ENCODE results near the gene FOXJ2. TPM values are rescaled to one million over a fixed set of nuclear protein-coding genes. Genes with fewer than 3 reads are reported as not detected.

The FOXJ2 gene
- total RNA-seq, 1 experiment from 2014 or later = 30.3 TPM

- Histone ChIP-seq H3K4me2 (peak overlapping the region; percentile 87), H3K36me3 (ENCODE audit: low read depth) (peaks cover 7% of the 10 kb centered on the region; the same call in 1 of the 2 replicates), H4K20me1 (ENCODE audit: insufficient read depth) (no peaks in the 10 kb centered on the region), H3K27me3 (ENCODE audit: insufficient read depth, low read depth) (no peaks in the 10 kb centered on the region), H3K4me1 (replicated peaks; ENCODE audit: insufficient read depth) (peaks cover 45% of the 10 kb centered on the region), H3F3A (ENCODE audit: insufficient read depth, low read depth) (peaks cover 20% of the 10 kb centered on the region; the same call in 1 of the 2 replicates), H2AFZ (peak overlapping the region; percentile 95), H3K27ac (peak overlapping the region; percentile 17; the same call in 1 of the 2 replicates), H3K79me2 (ENCODE audit: low read depth) (peaks cover 52% of the 10 kb centered on the region), H3K9me2 (ENCODE audit: insufficient read depth) (no peaks in the 10 kb centered on the region), H3K4me3 (peak overlapping the region; percentile 84), H3K9me3 (ENCODE audit: insufficient read depth, low read depth) (no peaks in the 10 kb centered on the region)
- BruUV-seq (replicated peaks) = TSS peak; percentile 38
- intact Hi-C loops (cut with micrococcal nuclease; ENCODE audit: unreplicated experiment) = no loop called here
- peak; percentile 43 to 69 for DNase-seq
- CTCF ChIA-PET = interaction anchor here (0.6 kb wide), 3 partner anchors 13 to 385 kb away, joined by 3 to 5 read pairs (median 4); no protein-coding TSS in a partner anchor
- no peak for TF ChIP-seq CTCF (conservative IDR thresholded peaks at IDR 0.05)
- no peak for TF ChIP-seq EZH2 (IDR thresholded peaks at IDR 0.05; ENCODE audit: low read depth)
- POLR2A ChIA-PET (ENCODE audit: unreplicated experiment) = interaction anchor here (0.6 kb wide), 1 partner anchor 148 kb away, joined by 7 read pairs; no protein-coding TSS in a partner anchor
These were observed 883 bp downstream of the FOXJ2 start for GRCh38 chr12:8033153-8034044.

DNA sequence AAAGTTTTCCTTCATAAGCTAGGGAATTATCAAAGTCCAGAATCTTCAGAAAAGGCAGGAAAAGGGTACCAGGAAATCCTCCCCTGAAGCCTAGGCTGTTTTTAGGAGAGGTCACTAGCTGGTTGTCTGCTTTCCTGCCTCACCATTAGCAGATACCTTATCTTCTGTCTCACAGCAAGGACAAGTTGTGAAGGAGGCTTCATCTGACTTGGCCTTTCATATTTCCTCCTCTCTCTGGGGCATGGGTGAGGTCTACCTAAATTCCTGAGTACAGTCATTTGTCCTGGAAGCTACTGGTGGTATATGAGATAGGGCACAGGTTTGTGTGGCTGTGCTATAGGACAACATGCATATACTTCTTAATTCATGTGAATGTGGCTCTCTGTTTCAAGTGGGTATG is 2.3 kb downstream of the FOXJ2 start:
- H4K20me1 ChIP-seq (ENCODE audit: insufficient read depth) = no peaks in the 10 kb centered on the region
- CTCF ChIA-PET = interaction anchor here (0.5 kb wide), 1 partner anchor 48 kb away, joined by 10 read pairs; no protein-coding TSS in a partner anchor
- H3K4me3 ChIP-seq = peak overlapping the region; percentile 84; the same call in 1 of the 2 replicates
- H3F3A ChIP-seq (ENCODE audit: insufficient read depth, low read depth) = peaks cover 16% of the 10 kb centered on the region; the same call in 1 of the 2 replicates
- intact Hi-C loops (cut with micrococcal nuclease; ENCODE audit: unreplicated experiment) = no loop called here
- POLR2A ChIA-PET (ENCODE audit: unreplicated experiment) = interaction anchor here (0.6 kb wide), 1 partner anchor 64 kb away, joined by 6 read pairs; no protein-coding TSS in a partner anchor
- peak overlapping the region; percentile 87 for H3K4me2 ChIP-seq
- H3K79me2 ChIP-seq (ENCODE audit: low read depth) = peaks cover 54% of the 10 kb centered on the region
- no peak overlapping the region for H2AFZ ChIP-seq
- no peaks in the 10 kb centered on the region for H3K9me3 ChIP-seq (ENCODE audit: insufficient read depth, low read depth)
- no peaks in the 10 kb centered on the region for H3K27me3 ChIP-seq (ENCODE audit: insufficient read depth, low read depth)
- TF ChIP-seq EZH2 (IDR thresholded peaks at IDR 0.05; ENCODE audit: low read depth) (no peak), CTCF (conservative IDR thresholded peaks at IDR 0.05) (no peak)
- peak in 1 of 2 experiments; percentile 75 for DNase-seq
- peak overlapping the region; percentile 37 for H3K27ac ChIP-seq
- no peaks in the 10 kb centered on the region for H3K9me2 ChIP-seq (ENCODE audit: insufficient read depth)
- H3K36me3 ChIP-seq (ENCODE audit: low read depth) = peaks cover 7% of the 10 kb centered on the region; the same call in 1 of the 2 replicates
- peaks cover 45% of the 10 kb centered on the region for H3K4me1 ChIP-seq (replicated peaks; ENCODE audit: insufficient read depth)
- no TSS peak for BruUV-seq (replicated peaks)

DNA sequence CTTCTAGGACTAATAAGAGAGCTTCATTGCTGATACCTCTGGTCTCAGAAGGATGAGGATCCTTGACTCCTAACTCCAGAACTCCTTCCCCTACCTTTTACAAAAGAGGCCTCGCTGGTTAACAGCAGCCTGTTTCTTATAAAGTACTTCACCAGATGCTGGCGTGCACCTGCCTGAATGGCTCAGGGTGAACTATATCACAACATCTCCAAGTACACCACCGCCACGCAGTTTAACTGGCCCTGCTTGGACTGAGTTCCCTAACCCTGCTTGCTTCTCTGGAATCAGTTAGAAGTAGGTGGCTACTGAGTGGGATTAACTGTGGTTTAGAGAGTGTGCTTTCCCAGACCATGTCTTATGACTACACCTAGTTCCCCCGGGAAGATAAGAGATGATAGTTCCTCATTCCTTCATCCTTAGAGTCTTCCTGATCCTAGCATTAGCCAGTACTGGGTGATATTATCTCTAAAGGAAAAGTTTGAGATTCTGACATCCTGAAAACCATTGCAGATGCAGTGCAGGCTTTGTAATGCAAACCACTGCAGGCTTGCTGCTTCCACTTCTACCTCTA is 3.0 kb downstream of the FOXJ2 start:
- Histone ChIP-seq H4K20me1 (ENCODE audit: insufficient read depth) (no peaks in the 10 kb centered on the region), H3K36me3 (ENCODE audit: low read depth) (peaks cover 7% of the 10 kb centered on the region; the same call in 1 of the 2 replicates), H3K79me2 (ENCODE audit: low read depth) (peaks cover 54% of the 10 kb centered on the region), H3K4me2 (peak overlapping the region; percentile 87), H3K4me3 (peak overlapping the region; percentile 84; the same call in 1 of the 2 replicates), H2AFZ (no peak overlapping the region), H3K9me3 (ENCODE audit: insufficient read depth, low read depth) (no peaks in the 10 kb centered on the region), H3F3A (ENCODE audit: insufficient read depth, low read depth) (peaks cover 16% of the 10 kb centered on the region; the same call in 1 of the 2 replicates), H3K27me3 (ENCODE audit: insufficient read depth, low read depth) (no peaks in the 10 kb centered on the region), H3K9me2 (ENCODE audit: insufficient read depth) (no peaks in the 10 kb centered on the region), H3K4me1 (replicated peaks; ENCODE audit: insufficient read depth) (peaks cover 45% of the 10 kb centered on the region), H3K27ac (peak overlapping the region; percentile 37)
- DNase-seq = peak in 1 of 2 experiments; percentile 53
- intact Hi-C loops (cut with micrococcal nuclease; ENCODE audit: unreplicated experiment) = no loop called here
- no TSS peak for BruUV-seq (replicated peaks)
- no peak for TF ChIP-seq CTCF (conservative IDR thresholded peaks at IDR 0.05)
- no peak for TF ChIP-seq EZH2 (IDR thresholded peaks at IDR 0.05; ENCODE audit: low read depth)
- POLR2A ChIA-PET (ENCODE audit: unreplicated experiment) = interaction anchor here (0.6 kb wide), 2 partner anchors 8 to 65 kb away, joined by 4 to 6 read pairs; no protein-coding TSS in a partner anchor
- CTCF ChIA-PET = no interaction called here

Data from PC-9 (cell line).